Stimulated activated CD4-positive, alpha-beta T cell treated with anti-CD3 and anti-CD28 coated beads, Interleukin-15, amount 100 ng/mL, for 24 hours (primary cell): Measurements from ENCODE around the gene GOLIM4.
A peak's percentile ranks its signal among the peaks of the same experiment; 100 is the strongest.

Experiments
- DNase-seq: peaks from one replicate; pipeline ENCODE4 v3.0.0-alpha.2; 2020

The GOLIM4 gene

GRCh38 chr3:168096210-168096652 lies 507 bp upstream of the GOLIM4 start:
- peak; percentile 24 for DNase-seq

- DNase-seq: peak; percentile 42
Observed at GRCh38 chr3:168094877-168095610, 680 bp downstream of the GOLIM4 start.

- no peak for DNase-seq
Observed at GRCh38 chr3:168094580-168094876, 1.2 kb downstream of the GOLIM4 start.

GRCh38 chr3:168093790-168094189 lies 1.9 kb downstream of the GOLIM4 start:
- DNase-seq: no peak

GRCh38 chr3:168093229-168093628 lies 2.5 kb downstream of the GOLIM4 start:
- DNase-seq: no peak

GRCh38 chr3:168091941-168092340 lies 3.8 kb downstream of the GOLIM4 start:
- DNase-seq: no peak

GRCh38 chr3:168091302-168091858 lies 4.3 kb downstream of the GOLIM4 start:
- no peak for DNase-seq

GRCh38 chr3:168090306-168091085 lies 5.2 kb downstream of the GOLIM4 start:
- DNase-seq: no peak

GRCh38 chr3:168089179-168089771 lies 6.4 kb downstream of the GOLIM4 start:
- DNase-seq: no peak

- no peak for DNase-seq
Observed at GRCh38 chr3:168088106-168088720, 7.5 kb downstream of the GOLIM4 start.

GRCh38 chr3:168087539-168087938 lies 8.2 kb downstream of the GOLIM4 start:
- no peak for DNase-seq

- no peak for DNase-seq
Observed at GRCh38 chr3:168086541-168087260, 9.0 kb downstream of the GOLIM4 start.

- no peak for DNase-seq
Observed at GRCh38 chr3:168085491-168086119, 10.1 kb downstream of the GOLIM4 start.

GRCh38 chr3:168083906-168084305 lies 11.8 kb downstream of the GOLIM4 start:
- no peak for DNase-seq

GRCh38 chr3:168081856-168082255 lies 13.9 kb downstream of the GOLIM4 start:
- no peak for DNase-seq

GRCh38 chr3:168081171-168081771 lies 14.5 kb downstream of the GOLIM4 start:
- DNase-seq: no peak

- no peak for DNase-seq
Observed at GRCh38 chr3:168080499-168081170, 15.1 kb downstream of the GOLIM4 start.

- no peak for DNase-seq
Observed at GRCh38 chr3:168080022-168080421, 15.7 kb downstream of the GOLIM4 start.

- DNase-seq: no peak
Observed at GRCh38 chr3:168077091-168077490, 18.6 kb downstream of the GOLIM4 start.

GRCh38 chr3:168073842-168074605 lies 21.7 kb downstream of the GOLIM4 start:
- no peak for DNase-seq
